Measurements from ENCODE around the gene CISTR. TPM values are rescaled to one million over a fixed set of nuclear protein-coding genes. Genes with fewer than 3 reads are reported as not detected.
A peak's percentile ranks its signal among the peaks of the same experiment; 100 is the strongest.
"Not testable (repeated sequence)": the region's sequence is repeated elsewhere in the genome, so short reads cannot be mapped to it uniquely, and the experiment has no call there.

Gene CISTR
- total RNA-seq, 1 experiment from 2014 or later = not detected

DNA sequence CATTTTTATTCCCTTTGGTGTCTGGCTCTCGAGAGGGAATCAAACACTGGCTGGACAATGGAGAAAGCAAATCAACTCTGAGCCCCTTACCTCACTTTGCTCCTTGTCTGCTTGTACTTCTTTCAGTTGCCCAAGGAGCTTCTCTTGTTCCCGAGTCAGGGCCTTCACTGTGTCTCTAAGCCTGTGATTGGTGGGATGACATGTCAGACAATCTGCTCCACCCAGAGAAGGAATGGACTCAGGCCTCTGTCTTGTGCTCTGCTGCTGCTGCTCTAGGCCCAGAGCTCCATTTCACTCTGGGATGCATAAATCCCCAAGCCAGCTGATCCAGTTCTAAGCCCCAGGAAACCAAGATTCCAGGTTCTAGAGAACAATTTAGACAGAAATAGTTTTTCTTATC is 32.1 kb downstream of the CISTR start:
- H3K4me1 ChIP-seq (ENCODE audit: insufficient read depth, low read length) = no peaks in the 10 kb centered on the region
- peaks cover 0 to 4% (median 0%) of the 10 kb centered on the region in 3 experiments; a peak in 2 of 7 replicates for H3K36me3 Mint-ChIP-seq (ENCODE audit: insufficient read depth in 1 of 3, low read depth in 3 of 3)

DNA sequence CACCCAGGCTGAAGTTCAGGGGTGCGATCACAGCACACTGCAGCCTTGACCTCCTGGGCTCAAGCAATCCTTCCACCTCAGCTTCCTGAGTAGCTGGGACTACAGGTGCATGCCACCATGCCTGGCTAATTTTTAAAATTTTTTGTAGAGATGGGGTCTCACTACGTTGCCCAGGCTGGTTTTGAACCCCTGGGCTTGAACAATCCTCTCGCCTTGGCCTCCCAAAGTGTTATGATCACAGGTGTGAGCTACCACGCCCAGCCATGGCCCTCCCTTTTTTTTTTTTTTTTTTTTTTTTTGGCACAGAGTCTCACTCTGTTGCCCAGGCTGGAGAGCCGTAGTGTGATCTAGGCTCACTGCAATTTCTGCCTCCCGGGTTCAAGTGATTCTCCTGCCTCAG is 33.2 kb downstream of the CISTR start:
- not testable (repeated sequence) for H3K4me3 Mint-ChIP-seq

More for the DNA sequence above, 32.1 kb downstream of the CISTR start:
- Histone ChIP-seq H2AFZ (ENCODE audit: low read length) (no peak overlapping the region), H2BK12ac (ENCODE audit: insufficient read length, low read depth, low read length) (no peak overlapping the region), H4K5ac (ENCODE audit: insufficient read length, low read depth, low read length) (no peak overlapping the region), H3K27ac (ENCODE audit: insufficient read length, low read depth, low read length) (no peak overlapping the region), H2BK20ac (ENCODE audit: low read depth, low read length, poor library complexity, severe bottlenecking) (no peak overlapping the region), H3K18ac (ENCODE audit: insufficient read length, low read depth, low read length) (no peak overlapping the region), H3K9me3 (ENCODE audit: control insufficient read depth, low read depth, low read length) (no peaks in the 10 kb centered on the region), H3K23me2 (ENCODE audit: insufficient read length, low read depth, low read length, poor library complexity, severe bottlenecking) (no peaks in the 10 kb centered on the region), H3K27me3 (ENCODE audit: insufficient read depth, low read length) (no peaks in the 10 kb centered on the region), H3K79me1 (ENCODE audit: insufficient read depth, low read depth, low read length, poor library complexity, severe bottlenecking) (no peaks in the 10 kb centered on the region), H3K9ac (ENCODE audit: extremely low read depth, insufficient read length, low read length) (no peak overlapping the region), H3K79me2 (ENCODE audit: insufficient read depth, low read length) (no peaks in the 10 kb centered on the region), H4K8ac (replicated peaks; ENCODE audit: insufficient read length, low read depth, low read length) (no peak overlapping the region), H3K56ac (ENCODE audit: insufficient read length, low read depth, low read length) (no peak overlapping the region), H2BK120ac (ENCODE audit: low read depth, low read length, poor library complexity, severe bottlenecking) (no peak overlapping the region), H3T11ph (ENCODE audit: low read length) (no peak overlapping the region), H2AK5ac (ENCODE audit: insufficient read length, low read length) (no peak overlapping the region), H2BK5ac (ENCODE audit: insufficient read length, low read length) (no peak overlapping the region), H3K23ac (ENCODE audit: insufficient read length, low read depth, low read length) (no peak overlapping the region), H4K20me1 (ENCODE audit: control insufficient read depth, insufficient read depth, insufficient read length) (no peaks in the 10 kb centered on the region), H3K14ac (ENCODE audit: insufficient read depth, low read length) (no peak overlapping the region), H3K4ac (ENCODE audit: low read depth, low read length) (no peak overlapping the region), H4K91ac (ENCODE audit: insufficient read length, low read depth, low read length) (no peak overlapping the region), H2BK15ac (ENCODE audit: low read depth, low read length) (no peak overlapping the region), H3K4me2 (ENCODE audit: insufficient read depth, insufficient read length, low read length) (no peak overlapping the region)
- Mint-ChIP-seq H3K27ac (no peak overlapping the region), H3K27me3 (ENCODE audit: low read depth) (peaks cover 3% of the 10 kb centered on the region; the same call in 1 of the 2 replicates), H3K4me3 (no peak overlapping the region), H3K4me1 (peaks cover 0 to 5% of the 10 kb centered on the region in 2 experiments; a peak in 1 of 4 replicates), H3K9me3 (no peaks in the 10 kb centered on the region; a peak in 1 of 5 replicates)
- TF ChIP-seq, protein P1, sequence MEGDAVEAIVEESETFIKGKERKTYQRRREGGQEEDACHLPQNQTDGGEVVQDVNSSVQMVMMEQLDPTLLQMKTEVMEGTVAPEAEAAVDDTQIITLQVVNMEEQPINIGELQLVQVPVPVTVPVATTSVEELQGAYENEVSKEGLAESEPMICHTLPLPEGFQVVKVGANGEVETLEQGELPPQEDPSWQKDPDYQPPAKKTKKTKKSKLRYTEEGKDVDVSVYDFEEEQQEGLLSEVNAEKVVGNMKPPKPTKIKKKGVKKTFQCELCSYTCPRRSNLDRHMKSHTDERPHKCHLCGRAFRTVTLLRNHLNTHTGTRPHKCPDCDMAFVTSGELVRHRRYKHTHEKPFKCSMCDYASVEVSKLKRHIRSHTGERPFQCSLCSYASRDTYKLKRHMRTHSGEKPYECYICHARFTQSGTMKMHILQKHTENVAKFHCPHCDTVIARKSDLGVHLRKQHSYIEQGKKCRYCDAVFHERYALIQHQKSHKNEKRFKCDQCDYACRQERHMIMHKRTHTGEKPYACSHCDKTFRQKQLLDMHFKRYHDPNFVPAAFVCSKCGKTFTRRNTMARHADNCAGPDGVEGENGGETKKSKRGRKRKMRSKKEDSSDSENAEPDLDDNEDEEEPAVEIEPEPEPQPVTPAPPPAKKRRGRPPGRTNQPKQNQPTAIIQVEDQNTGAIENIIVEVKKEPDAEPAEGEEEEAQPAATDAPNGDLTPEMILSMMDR (conservative IDR thresholded peaks at IDR 0.05) = no peak
- peak; percentile 72 for DNase-seq
- no CpG with 5 or more reads among the region's 2 CpGs for WGBS (ENCODE audit: extremely low coverage, insufficient read length, low lambda C conversion rate)

More for the DNA sequence above, 33.2 kb downstream of the CISTR start:
- not testable (repeated sequence) for H3K4ac ChIP-seq (ENCODE audit: low read depth, low read length); H4K5ac ChIP-seq (ENCODE audit: insufficient read length, low read depth, low read length); DNase-seq; H3K9me3 Mint-ChIP-seq; H3K9me3 ChIP-seq (ENCODE audit: control insufficient read depth, low read depth, low read length); H3K23me2 ChIP-seq (ENCODE audit: insufficient read length, low read depth, low read length, poor library complexity, severe bottlenecking); H3K23ac ChIP-seq (ENCODE audit: insufficient read length, low read depth, low read length); H3K4me1 Mint-ChIP-seq; H3K18ac ChIP-seq (ENCODE audit: insufficient read length, low read depth, low read length); H2BK12ac ChIP-seq (ENCODE audit: insufficient read length, low read depth, low read length); H4K91ac ChIP-seq (ENCODE audit: insufficient read length, low read depth, low read length); H2AK5ac ChIP-seq (ENCODE audit: insufficient read length, low read length); H2BK5ac ChIP-seq (ENCODE audit: insufficient read length, low read length); H3K27me3 ChIP-seq (ENCODE audit: insufficient read depth, low read length); H3K4me2 ChIP-seq (ENCODE audit: insufficient read depth, insufficient read length, low read length); H3K27ac Mint-ChIP-seq; H3K36me3 Mint-ChIP-seq (ENCODE audit: insufficient read depth in 1 of 3, low read depth in 3 of 3); H3K79me2 ChIP-seq (ENCODE audit: insufficient read depth, low read length); H3K27me3 Mint-ChIP-seq (ENCODE audit: low read depth); H3K9ac ChIP-seq (ENCODE audit: extremely low read depth, insufficient read length, low read length); H2BK20ac ChIP-seq (ENCODE audit: low read depth, low read length, poor library complexity, severe bottlenecking); H3K14ac ChIP-seq (ENCODE audit: insufficient read depth, low read length); H3K56ac ChIP-seq (ENCODE audit: insufficient read length, low read depth, low read length); H4K20me1 ChIP-seq (ENCODE audit: control insufficient read depth, insufficient read depth, insufficient read length); H2BK120ac ChIP-seq (ENCODE audit: low read depth, low read length, poor library complexity, severe bottlenecking); H4K8ac ChIP-seq (replicated peaks; ENCODE audit: insufficient read length, low read depth, low read length); H2AFZ ChIP-seq (ENCODE audit: low read length); H3T11ph ChIP-seq (ENCODE audit: low read length); H2BK15ac ChIP-seq (ENCODE audit: low read depth, low read length); H3K79me1 ChIP-seq (ENCODE audit: insufficient read depth, low read depth, low read length, poor library complexity, severe bottlenecking); H3K4me1 ChIP-seq (ENCODE audit: insufficient read depth, low read length); H3K27ac ChIP-seq (ENCODE audit: insufficient read length, low read depth, low read length)
- no CpG with 5 or more reads among the region's 6 CpGs for WGBS (ENCODE audit: extremely low coverage, insufficient read length, low lambda C conversion rate)
